HFF-Myc (cell line): ENCODE measurements around the gene RNF167.

ENCODE experiments used
- DNase-seq: peaks from one replicate; pipeline ENCODE4 v3.0.0-alpha.2; 2011; ENCODE audit warnings: low read depth; ENCODE audit errors: extremely low read depth
- H3K4me3 ChIP-seq: replicated peaks from 2 replicates; pipeline ENCODE4 v1.5.1; 2011; ENCODE audit warnings: low read depth, mild to moderate bottlenecking, control low read depth, low read length
- CTCF ChIP-seq: IDR thresholded peaks from 2 replicates; pipeline ENCODE4 v1.5.1; 2012; ENCODE audit warnings: mild to moderate bottlenecking, low read depth, low read length, control low read depth; ENCODE audit errors: missing control alignments

Gene RNF167

GRCh38 chr17:4945176-4945943 is 5.3 kb downstream of the RNF167 start:
- peak overlapping the region; percentile 97 for H3K4me3 ChIP-seq
- DNase-seq: peak; percentile 81
- TF ChIP-seq CTCF: no peak

- TF ChIP-seq CTCF: no peak
- DNase-seq: no peak
- peak overlapping the region; percentile 97 for H3K4me3 ChIP-seq
These were observed 5.8 kb downstream of the RNF167 start for GRCh38 chr17:4945944-4946280.

GRCh38 chr17:4946312-4946976 is 6.4 kb downstream of the RNF167 start:
- no peak for TF ChIP-seq CTCF
- peak overlapping the region; percentile 97 for H3K4me3 ChIP-seq
- no peak for DNase-seq

- peak overlapping the region; percentile 97 for H3K4me3 ChIP-seq
- TF ChIP-seq CTCF: no peak
- DNase-seq: no peak
These were observed 6.9 kb downstream of the RNF167 start for GRCh38 chr17:4947010-4947410.

GRCh38 chr17:4947411-4948165 is 7.5 kb downstream of the RNF167 start:
- DNase-seq: no peak
- H3K4me3 ChIP-seq: peak overlapping the region; percentile 97
- TF ChIP-seq CTCF: no peak

GRCh38 chr17:4948166-4948930 is 8.3 kb downstream of the RNF167 start, which contains the start of gene PFN1:
Gene PFN1 (minus strand): TSS chr17:4948530. CDS start chr17:4948394, 136 bp downstream.
- H3K4me3 ChIP-seq: peak within 1 kb of the TSS; percentile 97
- DNase-seq: peak; percentile 67
- no peak for TF ChIP-seq CTCF
